Measurements from ENCODE around the gene PRR5. TPM values are rescaled to one million over a fixed set of nuclear protein-coding genes. Genes with fewer than 3 reads are reported as not detected.

The PRR5 gene
- total RNA-seq, 1 donor from 2014 or later: 17.5 TPM

DNA sequence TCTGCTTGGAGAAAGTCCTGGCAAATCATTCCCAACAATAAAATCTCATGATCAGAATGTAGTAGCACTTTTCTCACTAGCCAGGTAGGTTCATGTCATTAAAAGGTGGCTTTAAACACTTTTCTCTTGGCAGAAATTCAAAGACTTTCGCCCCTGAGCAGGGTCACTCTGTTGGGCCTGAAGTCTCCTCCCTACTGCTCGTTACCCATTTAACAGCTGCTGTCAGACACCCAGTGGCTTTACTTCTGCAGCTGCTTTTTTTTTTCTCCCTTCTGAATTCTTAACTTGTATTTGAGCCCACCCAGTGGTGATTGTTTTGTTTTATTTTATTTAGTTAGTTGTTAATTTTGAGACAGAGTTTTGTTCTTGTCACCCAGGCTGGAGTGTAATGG is 75.4 kb downstream of the PRR5 start:
- DNase-seq: no peak
- Mint-ChIP-seq H3K9me3 (ENCODE audit: unreplicated experiment) (peaks cover 11% of the 10 kb centered on the region), H3K27ac (ENCODE audit: unreplicated experiment) (no peak overlapping the region), H3K4me3 (ENCODE audit: unreplicated experiment) (no peak overlapping the region), H3K36me3 (ENCODE audit: unreplicated experiment) (peaks cover 11% of the 10 kb centered on the region), H3K4me1 (ENCODE audit: low read depth, unreplicated experiment) (no peaks in the 10 kb centered on the region), H3K27me3 (ENCODE audit: unreplicated experiment) (peaks cover 1% of the 10 kb centered on the region)
- TF ChIP-seq, protein P1, sequence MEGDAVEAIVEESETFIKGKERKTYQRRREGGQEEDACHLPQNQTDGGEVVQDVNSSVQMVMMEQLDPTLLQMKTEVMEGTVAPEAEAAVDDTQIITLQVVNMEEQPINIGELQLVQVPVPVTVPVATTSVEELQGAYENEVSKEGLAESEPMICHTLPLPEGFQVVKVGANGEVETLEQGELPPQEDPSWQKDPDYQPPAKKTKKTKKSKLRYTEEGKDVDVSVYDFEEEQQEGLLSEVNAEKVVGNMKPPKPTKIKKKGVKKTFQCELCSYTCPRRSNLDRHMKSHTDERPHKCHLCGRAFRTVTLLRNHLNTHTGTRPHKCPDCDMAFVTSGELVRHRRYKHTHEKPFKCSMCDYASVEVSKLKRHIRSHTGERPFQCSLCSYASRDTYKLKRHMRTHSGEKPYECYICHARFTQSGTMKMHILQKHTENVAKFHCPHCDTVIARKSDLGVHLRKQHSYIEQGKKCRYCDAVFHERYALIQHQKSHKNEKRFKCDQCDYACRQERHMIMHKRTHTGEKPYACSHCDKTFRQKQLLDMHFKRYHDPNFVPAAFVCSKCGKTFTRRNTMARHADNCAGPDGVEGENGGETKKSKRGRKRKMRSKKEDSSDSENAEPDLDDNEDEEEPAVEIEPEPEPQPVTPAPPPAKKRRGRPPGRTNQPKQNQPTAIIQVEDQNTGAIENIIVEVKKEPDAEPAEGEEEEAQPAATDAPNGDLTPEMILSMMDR (IDR thresholded peaks at IDR 0.05; ENCODE audit: partially characterized antibody, unreplicated experiment): no peak

DNA sequence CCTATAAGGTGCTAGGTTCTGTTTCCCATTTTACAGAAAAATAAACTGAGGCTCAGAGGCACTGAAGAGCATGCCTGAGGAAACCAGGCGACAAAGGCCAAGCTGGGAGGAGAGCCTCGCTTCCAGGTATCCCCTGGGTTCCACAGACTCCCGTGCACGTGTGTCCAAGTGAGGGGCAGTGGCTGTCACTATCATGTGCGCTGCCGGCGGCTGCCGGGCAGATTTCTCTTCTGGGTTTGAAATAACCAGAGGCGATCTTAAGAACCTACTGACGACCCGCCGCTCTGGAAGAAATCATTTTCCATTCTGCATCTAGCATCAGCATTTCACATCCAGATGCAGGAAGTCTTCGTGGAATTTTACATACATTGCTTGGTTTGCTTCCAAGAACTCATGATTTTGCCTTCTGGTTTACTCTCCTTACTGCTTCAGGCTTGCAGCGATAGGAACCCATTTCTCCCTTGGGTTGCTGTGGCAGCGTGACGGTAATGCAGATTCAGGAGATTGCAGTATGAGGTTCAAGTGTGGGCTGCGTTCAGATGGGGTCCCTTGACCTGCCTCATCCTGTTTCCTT is 79.0 kb downstream of the PRR5 start:
- Mint-ChIP-seq H3K36me3 (ENCODE audit: unreplicated experiment) (no peaks in the 10 kb centered on the region), H3K27ac (ENCODE audit: unreplicated experiment) (no peak overlapping the region), H3K4me1 (ENCODE audit: low read depth, unreplicated experiment) (no peaks in the 10 kb centered on the region), H3K4me3 (ENCODE audit: unreplicated experiment) (no peak overlapping the region), H3K27me3 (ENCODE audit: unreplicated experiment) (peaks cover 3% of the 10 kb centered on the region), H3K9me3 (ENCODE audit: unreplicated experiment) (peaks cover 4% of the 10 kb centered on the region)
- TF ChIP-seq, protein P1 (IDR thresholded peaks at IDR 0.05; ENCODE audit: partially characterized antibody, unreplicated experiment): no peak
- no peak for DNase-seq

DNA sequence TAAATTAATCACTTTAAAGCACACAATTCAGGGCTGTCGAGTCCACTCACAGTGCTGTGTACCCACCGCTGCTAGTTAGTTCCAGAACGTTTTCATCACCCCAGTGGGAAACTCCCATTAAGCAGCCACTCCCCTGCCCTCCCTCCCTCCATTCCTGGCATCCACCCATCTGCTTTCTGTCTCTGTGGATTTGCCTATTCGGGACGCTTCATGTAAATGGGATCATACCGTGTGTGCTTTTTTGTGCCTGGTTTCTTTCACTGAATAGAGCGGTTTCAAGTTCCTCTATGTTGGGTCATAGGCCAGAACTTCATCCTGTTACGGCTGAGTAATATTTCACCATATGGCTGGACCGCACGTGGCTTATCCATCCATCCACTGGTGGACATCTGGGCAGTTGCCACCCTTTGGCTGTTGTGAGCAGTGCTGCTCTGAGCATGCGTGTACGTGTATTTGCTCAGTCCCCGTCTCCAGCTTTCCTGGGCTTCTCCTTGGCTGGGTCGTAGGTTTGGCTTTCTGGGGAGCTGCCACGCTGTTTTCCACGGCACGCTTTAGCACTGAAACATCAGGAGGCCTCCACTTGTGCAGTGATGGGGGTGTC is 80.5 kb downstream of the PRR5 start:
- Mint-ChIP-seq H3K27ac (ENCODE audit: unreplicated experiment) (no peak overlapping the region), H3K4me1 (ENCODE audit: low read depth, unreplicated experiment) (no peaks in the 10 kb centered on the region), H3K9me3 (ENCODE audit: unreplicated experiment) (no peaks in the 10 kb centered on the region), H3K27me3 (ENCODE audit: unreplicated experiment) (peaks cover 3% of the 10 kb centered on the region), H3K36me3 (ENCODE audit: unreplicated experiment) (no peaks in the 10 kb centered on the region), H3K4me3 (ENCODE audit: unreplicated experiment) (no peak overlapping the region)
- TF ChIP-seq, protein P1 (IDR thresholded peaks at IDR 0.05; ENCODE audit: partially characterized antibody, unreplicated experiment): no peak
- no peak for DNase-seq

DNA sequence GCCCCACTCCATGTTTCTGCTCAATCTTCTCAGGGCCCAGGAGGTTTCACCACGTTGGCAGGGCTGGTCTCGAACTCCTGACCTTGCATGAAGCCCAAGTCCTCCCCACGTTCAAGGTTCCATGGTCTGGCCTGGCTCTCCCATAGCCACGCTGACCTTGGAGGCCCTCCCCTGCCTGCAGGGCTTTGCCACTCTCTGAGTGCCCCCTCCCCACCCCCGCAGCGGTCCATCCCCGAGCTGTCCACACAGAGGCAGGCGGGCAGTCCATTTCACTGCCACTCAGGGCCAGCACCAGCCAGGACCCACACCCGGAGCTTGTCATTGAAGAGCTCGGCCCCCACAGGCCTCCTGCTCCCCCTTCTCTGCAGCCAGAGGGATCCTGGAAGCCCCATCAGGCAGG is 81.1 kb downstream of the PRR5 start:
- TF ChIP-seq, protein P1 (IDR thresholded peaks at IDR 0.05; ENCODE audit: partially characterized antibody, unreplicated experiment): no peak
- no peaks in the 10 kb centered on the region for H3K4me1 Mint-ChIP-seq (ENCODE audit: low read depth, unreplicated experiment)
- H3K9me3 Mint-ChIP-seq (ENCODE audit: unreplicated experiment): no peaks in the 10 kb centered on the region
- no peaks in the 10 kb centered on the region for H3K36me3 Mint-ChIP-seq (ENCODE audit: unreplicated experiment)
- peaks cover 3% of the 10 kb centered on the region for H3K27me3 Mint-ChIP-seq (ENCODE audit: unreplicated experiment)
- no peak for DNase-seq
- no peak overlapping the region for H3K27ac Mint-ChIP-seq (ENCODE audit: unreplicated experiment)
- no peak overlapping the region for H3K4me3 Mint-ChIP-seq (ENCODE audit: unreplicated experiment)

DNA sequence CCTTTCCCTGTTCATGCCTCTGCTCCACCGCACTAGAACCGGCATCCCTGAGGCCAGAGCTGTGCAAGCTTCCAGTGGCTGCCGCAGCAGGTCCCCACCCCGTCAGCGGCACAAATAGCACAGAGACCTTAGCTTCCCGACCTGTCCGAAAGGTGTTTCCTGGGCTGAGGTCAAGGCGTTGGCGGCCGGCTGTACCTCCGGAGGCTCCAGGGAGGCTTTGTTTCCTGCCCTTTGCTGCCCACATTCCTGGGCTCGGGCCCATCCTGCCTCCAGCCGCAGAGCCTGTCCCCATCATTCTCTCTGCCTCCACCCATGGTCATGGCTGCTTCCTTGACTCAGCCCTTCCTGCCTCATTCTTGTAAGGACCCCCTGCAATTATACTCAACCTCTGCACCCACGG is 81.6 kb downstream of the PRR5 start:
- no peak overlapping the region for H3K4me3 Mint-ChIP-seq (ENCODE audit: unreplicated experiment)
- DNase-seq: no peak
- no peak overlapping the region for H3K27ac Mint-ChIP-seq (ENCODE audit: unreplicated experiment)
- H3K27me3 Mint-ChIP-seq (ENCODE audit: unreplicated experiment): peaks cover 3% of the 10 kb centered on the region
- H3K9me3 Mint-ChIP-seq (ENCODE audit: unreplicated experiment): no peaks in the 10 kb centered on the region
- no peaks in the 10 kb centered on the region for H3K36me3 Mint-ChIP-seq (ENCODE audit: unreplicated experiment)
- TF ChIP-seq, protein P1 (IDR thresholded peaks at IDR 0.05; ENCODE audit: partially characterized antibody, unreplicated experiment): no peak
- no peaks in the 10 kb centered on the region for H3K4me1 Mint-ChIP-seq (ENCODE audit: low read depth, unreplicated experiment)

Measured in glutamatergic neuron (in vitro differentiated cells).